ENCODE measurements around the gene CMSS1.
"Not testable (repeated sequence)": the region's sequence is repeated elsewhere in the genome, so short reads cannot be mapped to it uniquely, and the experiment has no call there.

The CMSS1 gene

DNA sequence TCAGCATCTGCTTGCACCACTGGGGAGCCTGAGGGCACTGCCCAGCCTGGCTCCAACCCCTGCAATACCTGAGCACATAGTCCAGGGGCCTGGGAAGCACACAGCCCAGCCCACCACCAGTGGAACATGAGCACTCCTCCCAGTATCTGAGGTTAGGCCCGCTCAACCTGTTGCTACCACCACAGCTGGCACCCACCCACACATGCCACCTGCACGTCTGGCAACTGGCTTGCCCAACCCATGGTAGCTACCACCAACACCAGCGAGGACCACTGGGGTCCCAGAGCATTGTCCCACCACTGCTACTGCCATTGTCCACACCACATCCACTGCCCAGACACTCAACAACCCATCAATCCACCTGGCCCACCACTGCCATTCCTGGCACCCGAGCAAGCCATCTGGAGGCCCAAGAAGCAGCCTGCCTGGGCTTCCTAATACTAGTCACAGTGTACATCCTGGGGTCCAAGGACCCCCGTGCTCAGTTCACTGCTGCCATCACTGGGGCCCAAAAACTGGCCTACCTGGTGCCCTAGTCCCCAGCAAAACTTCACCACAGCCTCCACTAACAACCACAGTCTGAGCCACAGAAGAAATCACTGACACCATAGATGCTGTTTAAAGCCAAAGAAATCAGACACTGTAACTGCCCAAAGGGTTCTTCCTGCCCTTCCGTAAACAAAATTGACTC, 381.1 kb downstream of the CMSS1 start:
- no peak for FAIRE-seq

DNA sequence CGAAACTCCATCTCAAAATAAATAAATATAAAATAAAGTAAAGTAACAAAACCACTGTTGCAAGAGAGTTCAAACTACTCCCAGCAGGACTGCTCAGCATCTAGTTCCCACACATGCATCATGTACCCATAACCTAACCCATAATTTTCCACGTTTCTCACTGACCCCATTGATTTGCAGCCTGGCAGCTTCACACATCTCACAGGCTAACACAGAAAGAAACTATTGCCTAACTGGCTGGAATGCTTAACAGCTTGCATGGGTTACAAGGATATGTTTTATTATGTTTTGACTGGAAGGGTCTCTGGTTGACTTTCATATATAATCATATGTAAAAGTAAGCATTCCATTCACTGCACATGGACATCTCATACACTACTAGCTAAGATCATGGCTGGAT, 387.5 kb downstream of the CMSS1 start:
- no peak for FAIRE-seq

DNA sequence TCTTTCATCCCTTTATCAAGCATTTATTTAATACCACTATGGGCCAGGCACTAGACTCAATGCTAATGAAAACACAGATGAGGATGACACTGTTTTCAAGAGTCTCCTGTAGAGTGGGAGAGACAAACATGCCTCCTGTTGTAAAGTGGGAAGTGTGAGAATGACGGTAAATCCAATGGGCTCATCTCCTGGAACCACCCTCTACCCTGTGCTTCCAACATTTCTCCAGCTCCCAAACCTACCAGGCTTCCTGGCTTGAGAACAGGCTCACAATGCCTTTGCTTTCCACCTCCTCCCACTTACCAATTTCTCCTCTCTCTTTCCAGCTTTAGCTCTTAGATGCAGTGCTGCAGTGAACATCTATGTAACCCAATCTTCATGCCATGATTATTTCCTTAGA, 389.0 kb downstream of the CMSS1 start:
- no peak for FAIRE-seq

DNA sequence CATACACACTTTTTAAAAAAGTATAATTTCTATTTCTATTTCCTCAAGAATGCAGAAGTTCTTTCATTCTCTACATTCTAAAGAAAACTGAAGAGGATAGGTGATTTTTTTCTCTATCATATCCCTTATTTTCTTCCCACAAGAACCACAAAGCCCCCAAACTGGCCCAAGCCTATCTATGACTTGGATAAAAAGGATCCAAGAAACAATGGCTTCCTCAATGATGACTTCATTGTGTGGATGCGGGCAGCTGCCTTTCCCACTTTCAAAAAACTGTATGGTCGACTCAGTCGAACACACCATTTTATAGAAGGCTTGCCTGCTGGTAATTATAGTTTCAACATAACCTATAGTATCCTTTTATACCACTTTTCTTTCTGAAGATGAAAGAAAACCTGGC, 390.2 kb downstream of the CMSS1 start:
- FAIRE-seq = no peak

DNA sequence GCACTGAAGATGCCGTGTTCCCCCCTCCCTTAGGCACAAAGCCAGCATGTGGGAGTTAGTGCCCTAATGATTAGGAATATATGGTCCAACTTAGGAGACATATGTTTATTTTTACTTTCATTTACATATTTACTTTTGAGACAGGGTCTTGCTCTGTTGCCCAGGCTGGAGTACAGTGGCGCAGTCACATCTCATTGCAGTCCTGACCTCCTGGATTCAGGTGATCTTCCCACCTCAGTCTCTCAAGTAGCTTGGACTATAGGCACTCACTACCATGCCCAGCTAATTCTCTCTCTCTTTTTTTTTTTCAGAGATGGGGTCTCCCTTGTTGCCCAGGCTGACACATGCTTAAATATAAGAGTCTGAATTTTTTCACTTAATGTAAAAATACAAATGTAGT, 391.5 kb downstream of the CMSS1 start:
- FAIRE-seq = no peak

DNA sequence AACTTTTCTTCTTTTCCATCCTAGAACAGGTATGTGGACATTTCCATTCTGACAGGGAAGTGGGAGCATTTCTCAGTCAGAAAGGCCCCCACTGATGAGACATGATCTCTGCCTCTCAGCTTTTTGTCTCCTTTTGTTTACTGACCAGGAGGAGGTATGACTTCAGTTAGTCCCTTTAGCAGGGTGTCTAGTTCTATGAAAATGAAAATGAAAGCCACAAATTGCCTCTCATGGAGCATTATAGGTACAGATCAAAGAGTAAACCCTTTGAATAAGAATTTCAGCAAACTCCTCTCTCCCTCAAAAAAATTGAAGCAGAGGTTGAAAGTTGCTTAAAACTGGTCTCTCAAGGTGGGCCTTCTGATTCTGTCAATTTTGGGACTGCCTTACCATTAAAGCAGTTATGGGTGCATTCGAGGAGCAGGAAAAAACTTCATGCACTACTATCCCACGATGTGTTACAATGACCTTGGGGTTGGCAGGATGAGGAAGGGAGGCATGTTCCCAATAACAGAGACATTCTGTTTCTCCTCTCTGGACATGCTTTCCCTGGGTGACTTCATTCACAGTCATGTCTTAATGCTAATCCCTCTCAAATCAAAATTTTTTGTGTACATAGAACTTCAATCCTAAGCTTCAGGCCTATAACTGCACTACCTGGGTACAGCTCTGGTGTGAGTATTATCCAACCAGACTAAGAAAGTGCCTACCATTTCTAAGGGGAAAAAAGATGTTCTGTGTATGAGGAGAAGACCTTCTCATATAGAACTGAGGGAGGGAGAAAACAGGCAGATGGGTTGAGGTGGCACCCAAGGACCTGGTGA, 392.5 kb downstream of the CMSS1 start:
- no peak for FAIRE-seq

DNA sequence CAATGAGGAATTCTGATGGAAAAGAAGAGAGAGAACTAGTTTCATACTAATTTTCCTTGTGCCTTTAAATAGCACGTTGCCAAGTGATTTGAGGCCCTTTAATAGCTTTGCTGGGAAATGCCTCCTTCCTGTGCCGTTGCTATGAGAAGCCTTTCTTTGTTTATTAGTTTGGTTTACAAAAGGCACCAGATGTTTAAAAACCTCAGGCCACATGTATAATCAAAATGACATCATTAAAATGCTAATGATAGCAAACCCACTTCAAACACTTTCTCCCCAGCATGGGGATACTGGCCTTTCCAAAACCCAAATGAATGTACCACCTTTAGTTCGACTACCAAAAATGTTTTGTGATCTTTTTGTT, 393.1 kb downstream of the CMSS1 start:
- FAIRE-seq = no peak

DNA sequence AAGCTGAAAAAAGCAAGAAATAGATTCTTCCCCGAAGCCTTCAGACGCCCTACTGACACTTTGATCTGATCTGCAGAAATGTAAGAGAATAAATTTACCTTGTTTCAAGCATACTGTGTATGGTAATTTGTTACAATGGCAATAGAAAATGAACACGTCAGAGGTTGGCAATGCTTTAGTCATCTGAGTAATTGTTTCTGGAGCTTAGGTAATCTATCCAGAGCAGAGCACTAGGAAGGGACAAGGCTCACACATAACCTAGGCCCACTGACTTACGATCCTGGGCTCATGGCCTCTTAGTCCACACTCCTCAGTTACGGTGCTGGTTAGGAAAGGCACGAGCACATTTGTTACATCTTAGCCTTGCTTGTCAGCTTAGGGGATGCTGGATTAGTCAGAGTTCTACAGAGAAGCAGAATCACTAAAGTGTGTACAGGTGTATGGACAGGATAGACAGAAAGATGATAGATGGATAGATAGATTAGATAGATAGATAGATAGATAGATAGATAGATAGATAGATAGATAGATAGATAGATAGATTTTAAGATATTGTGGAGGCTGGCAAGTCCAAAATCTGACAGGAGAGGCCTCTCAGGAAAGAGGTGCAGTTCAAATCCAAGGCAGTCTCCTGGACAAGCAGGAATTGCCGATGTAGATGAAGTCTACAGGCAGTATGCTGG, 396.4 kb downstream of the CMSS1 start:
- FAIRE-seq = no peak

DNA sequence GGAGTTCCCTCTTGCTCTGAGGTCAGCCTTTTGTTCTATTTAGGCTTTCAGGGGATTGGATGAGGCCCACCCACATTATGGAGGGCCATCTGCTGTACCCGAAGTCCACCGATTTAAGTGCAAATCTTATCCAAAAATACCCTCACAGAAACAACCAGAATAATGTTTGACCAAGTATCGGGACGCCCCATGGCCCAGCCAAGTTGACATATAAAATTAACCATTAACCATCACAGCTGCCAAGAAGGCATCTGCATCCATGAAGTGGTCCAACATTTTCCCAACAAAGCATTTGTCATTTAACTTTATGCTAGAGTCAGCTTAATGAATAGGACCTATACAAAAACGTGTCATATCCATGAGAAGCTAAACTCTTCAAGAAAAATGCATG, 396.9 kb downstream of the CMSS1 start:
- no peak for FAIRE-seq

DNA sequence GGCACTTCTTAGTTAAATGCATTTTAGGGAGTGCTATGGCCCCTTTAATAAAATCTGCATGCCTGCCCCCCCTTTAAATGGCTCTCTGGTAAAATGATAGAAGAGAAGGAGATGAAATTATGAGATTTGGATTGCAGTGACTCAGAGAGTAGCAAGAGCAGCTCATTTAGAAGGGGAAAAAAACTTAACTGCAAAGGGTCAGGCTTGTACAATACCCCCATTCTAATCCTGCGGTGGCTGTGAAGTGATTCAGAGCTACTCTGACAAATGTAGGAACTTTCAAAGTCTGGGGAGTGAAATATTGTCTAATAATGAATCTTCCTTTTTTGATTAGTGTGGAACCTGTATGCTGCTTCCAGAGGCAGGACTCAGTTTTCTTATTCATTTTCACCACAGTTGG, 399.1 kb downstream of the CMSS1 start:
- FAIRE-seq = no peak

DNA sequence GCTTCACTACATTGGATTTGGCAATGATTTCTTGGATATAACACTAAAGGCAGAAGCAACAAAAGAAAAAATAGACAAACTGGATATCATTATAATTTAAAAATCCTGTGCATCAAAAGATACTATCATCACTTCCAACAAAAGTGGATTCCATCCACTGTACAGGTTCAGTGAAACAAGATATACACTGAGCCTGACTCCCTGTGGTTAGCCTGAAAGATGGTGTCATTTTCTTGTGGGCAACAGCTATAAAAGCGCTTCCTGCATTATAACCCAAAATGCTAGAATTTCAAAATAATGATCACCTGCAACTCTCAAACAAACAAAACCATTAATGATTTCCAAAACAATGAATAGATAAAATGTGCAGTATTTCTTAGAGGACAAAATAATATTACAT, 403.5 kb downstream of the CMSS1 start:
- no peak for FAIRE-seq

DNA sequence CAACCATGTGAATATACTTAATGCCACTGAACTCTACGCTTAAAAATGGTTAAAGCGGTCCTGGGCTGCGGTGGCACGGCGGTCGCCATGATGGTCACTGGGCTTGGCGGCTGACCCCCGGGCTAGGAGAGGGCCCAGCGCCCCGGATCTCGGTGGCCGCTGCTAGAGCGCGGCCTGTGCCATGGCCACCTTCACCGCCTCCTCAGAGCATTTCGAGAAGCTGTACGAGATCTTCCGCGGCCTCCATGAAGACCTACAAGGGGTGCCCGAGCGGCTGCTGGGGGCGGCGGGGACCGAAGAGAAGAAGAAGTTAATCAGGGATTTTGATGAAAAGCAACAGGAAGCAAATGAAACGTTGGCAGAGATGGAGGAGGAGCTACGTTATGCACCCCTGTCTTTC, 407.5 kb downstream of the CMSS1 start:
- FAIRE-seq = no peak

DNA sequence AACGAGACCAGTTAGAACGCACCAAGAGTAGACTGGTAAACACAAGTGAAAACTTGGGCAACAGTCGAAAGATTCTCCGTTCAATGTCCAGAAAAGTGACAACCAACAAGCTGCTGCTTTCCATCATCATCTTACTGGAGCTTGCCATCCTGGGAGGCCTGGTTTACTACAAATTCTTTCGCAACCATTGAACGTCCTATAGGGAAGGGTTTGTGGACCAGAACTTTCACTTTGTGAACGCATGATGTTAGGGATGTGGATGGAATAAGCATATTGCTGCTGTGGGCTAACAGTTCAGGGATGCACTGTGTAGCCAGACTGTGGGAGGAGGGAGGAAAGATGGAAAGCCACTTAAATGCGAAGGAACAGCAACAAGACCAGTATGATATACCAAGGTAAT, 408.2 kb downstream of the CMSS1 start:
- no peak for FAIRE-seq

DNA sequence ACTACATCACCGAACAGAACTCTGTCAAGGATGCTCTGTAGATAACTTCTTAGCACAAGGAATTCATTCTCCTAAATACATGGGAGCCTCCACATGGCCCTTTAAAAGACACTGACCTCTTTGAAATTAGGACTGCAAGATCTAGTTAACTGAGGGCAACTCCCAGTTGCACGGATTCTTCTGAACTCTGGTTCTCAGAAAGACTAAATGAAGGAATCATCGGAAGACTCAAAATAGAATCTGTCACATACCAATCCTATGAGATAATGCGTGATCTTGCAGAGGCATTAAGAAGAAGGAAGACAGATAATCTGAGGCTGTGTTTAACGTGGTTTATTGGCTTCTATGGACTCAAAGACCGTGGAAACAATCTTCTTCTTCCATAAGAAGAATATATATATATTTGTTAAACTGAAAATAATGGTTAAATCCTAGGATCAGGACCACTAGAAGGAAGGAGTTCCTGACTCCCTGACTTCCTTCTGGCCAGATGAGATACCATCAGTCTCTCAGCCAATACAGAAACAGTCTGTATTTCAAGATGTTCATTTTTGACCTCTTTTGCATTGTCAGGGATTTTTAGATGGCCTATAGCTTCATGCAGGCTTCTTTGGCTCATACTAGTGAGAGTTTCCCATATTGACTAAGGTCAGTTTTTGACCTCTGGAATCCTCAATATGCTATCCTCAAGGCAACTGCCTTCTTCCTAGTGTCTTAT, 409.2 kb downstream of the CMSS1 start:
- no peak for FAIRE-seq

DNA sequence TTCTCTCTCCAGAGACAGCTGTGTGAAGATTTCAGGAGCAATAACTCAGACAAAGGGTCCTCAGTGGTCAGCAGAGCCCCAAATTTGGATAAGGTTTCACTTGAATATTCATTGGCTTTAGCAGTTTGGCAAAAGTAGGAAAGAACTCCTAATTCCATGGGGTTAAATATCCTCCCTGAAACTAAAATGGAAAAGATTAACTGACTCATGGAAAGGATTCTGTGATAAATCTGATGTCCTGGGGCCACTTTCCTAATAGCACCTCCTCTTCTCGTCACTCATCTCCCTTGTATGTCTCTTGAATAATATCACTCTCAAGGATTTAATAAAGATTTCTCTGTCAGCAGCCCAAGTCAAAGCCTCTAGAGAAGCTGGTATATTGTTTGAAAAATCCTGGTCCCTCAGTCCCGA, 409.9 kb downstream of the CMSS1 start:
- no peak for FAIRE-seq

DNA sequence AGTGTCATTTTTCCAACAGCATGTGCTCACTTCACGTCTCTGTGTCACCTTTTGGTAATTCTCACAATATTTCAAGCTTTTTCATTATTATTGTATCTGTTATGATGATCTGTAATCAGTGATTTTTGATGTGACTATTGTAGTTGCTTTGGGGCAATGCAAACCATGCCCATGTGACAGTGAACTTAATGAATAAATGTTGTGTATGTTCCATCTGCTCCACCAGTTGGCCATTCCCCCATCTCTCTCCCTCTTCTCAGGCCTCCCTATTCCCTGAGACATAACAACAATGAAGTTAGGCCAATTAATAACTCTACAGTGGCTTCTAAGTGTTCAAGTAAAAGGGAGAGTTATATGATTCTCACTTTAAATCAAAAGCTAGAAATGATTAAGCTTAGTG, 410.6 kb downstream of the CMSS1 start:
- no peak for FAIRE-seq

DNA sequence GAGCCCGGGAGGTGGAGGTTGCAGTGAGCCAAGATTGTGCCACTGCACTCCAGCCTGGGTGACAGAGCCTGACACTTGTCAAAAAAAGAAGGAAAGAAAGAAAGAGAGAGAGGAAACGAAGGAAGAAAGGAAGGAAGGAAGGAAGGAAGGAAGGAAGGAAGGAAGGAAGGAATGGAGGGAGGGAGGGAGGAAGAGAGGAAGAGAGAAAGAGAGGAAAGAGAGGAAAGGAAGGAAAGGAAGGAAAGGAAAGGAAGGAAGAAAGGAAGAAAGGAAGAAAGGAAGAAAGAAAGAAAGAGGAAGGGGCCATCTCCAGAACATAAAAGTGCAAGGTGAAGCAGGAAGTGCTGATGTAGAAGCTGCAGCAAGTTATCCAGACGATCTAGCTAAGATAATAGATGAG, 411.5 kb downstream of the CMSS1 start:
- not testable (repeated sequence) for FAIRE-seq

DNA sequence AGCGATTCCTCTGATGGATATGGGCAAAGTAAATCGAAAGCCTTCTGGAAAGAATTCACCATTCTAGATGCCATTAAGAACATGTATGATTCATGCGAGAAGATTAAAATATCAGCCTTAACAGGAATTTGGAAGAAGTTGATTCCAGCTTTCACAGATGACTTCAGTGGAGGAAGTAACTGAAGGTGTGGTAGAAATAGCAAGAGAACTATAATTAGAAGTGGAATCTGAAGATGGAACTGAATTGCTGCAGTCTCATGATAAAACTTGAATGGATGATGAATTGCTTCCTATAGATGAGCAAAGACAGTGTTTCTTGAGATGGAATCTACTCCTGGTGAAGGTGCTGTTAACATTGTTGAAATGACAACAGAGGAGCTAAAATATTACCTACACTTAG, 413.0 kb downstream of the CMSS1 start:
- FAIRE-seq = no peak
